GM19193 (cell line): Measurements from ENCODE around the gene ERC1.

ENCODE experiments used
- POLR2A ChIP-seq: IDR thresholded peaks from 4 replicates; pipeline ENCODE4 v1.6.1; 2011; ENCODE audit not compliant: insufficient read depth, insufficient read length; ENCODE audit errors: extremely low read depth

The ERC1 gene

DNA sequence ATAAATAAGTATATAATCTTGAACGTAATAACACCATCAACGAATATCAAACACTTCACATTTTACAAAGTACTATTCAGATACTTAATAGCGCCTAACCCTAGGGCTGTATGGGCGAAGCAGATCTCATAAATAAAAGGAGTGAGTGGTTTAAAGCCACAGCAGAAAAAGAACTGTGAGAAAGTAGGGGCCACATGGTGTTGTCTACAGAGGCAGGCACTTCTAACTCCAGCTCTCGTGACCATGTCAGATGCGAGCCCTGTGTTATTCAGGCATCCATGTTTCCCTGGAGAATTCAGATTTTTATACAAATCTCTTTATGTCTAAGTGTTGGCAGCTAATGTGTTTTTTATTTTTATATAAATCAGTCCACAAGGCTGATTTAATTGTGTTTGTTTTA, 391.1 kb downstream of the ERC1 start:
- TF ChIP-seq POLR2A: no peak

DNA sequence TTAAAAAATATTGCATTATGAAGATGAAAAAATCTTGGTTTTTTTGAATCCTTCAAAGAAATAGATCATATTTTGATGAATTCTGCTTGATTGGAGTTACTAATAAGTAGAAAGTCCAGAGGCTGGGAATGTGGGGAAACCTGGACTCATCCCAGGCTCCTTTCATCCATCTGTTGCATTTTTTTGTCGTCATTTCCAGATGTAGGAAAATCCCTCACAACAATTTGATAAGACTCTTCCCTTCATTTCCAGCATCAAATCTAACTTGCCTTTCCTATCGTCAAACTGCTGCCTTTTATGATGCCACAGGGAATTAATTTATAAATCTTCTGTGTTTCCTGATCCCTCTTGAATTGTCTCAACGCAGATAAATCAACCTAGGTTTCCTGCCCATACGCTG, 391.8 kb downstream of the ERC1 start:
- TF ChIP-seq POLR2A: no peak

DNA sequence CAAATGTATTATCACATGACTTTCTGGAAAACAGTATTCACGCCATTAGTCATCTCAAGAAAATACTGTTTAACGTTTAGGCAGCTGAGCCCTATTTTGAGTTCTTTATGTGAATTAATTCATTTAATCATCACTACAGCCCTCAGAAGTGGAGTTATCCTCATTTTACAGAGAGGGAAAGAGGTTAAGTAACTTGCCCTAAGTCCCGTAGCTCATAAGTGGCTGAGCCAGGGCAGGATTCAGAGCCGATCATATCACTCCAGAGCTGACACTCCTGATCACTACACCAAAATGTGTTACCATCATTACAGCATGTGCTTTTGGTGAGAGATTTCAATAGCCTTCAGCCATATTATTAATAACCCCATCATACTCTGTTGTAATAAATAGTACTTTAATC, 392.7 kb downstream of the ERC1 start:
- no peak for TF ChIP-seq POLR2A

DNA sequence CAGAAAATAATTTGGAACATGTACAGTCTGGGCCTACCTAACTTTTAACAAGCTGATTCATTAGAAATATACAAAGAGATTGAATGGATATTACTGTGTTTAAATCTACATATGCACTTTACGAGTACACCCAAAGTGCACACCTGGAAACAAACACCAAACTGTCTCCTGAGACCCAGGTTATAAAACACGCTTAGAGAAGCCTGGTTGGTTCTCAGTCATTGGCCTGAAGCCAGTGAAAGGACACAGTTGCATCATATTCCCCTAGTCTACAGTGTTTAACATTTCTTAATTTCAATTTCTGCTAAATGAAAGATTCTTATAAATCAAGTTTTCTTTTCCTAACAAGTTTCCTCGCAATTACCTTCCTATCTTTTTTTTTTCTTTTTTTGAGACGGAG, 393.9 kb downstream of the ERC1 start:
- no peak for TF ChIP-seq POLR2A

DNA sequence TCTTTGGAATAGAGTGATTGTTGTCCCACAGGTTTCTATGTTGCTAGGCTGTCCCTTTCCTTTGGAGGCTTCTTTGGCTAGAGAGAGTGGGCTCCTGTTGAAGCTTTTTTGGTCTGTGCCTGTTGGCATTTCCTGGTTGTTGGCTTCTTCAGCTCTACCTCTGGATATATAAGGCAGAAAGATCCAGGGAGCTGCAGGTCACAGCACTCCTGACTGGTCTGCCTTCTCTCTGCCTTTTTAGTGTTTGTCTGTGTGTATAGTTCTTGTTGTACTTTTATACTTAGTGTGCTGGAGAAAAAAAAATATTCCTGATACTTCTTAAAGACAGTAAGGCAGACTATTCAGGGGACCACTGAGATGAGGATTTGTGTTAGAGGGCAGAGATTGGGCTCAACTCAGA, 400.7 kb downstream of the ERC1 start:
- no peak for TF ChIP-seq POLR2A

DNA sequence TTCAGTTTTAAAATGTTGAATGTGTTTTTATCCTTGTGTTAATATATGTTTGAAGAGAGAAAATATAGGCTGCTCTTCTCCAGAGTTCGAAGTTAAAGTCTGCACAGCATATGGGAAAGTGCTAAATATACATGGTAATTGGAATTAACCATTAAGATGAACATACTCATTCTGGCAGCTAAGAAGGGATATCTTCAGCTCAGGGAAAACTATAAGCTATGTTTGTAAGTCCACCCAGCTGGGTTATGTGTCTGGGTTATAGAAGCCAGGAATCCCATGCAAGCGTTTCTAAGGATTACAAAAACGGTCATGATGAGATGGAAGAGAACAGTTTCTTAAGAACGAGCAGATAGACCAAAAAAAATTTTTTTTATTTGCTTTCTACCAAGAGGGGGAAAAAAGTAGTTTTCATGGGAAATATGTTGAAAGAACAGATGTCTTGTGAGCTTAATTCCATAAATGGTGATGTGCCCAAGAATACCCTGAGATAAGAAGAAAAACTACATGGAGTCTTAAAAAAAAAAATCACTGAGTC, 404.5 kb downstream of the ERC1 start:
- no peak for TF ChIP-seq POLR2A

DNA sequence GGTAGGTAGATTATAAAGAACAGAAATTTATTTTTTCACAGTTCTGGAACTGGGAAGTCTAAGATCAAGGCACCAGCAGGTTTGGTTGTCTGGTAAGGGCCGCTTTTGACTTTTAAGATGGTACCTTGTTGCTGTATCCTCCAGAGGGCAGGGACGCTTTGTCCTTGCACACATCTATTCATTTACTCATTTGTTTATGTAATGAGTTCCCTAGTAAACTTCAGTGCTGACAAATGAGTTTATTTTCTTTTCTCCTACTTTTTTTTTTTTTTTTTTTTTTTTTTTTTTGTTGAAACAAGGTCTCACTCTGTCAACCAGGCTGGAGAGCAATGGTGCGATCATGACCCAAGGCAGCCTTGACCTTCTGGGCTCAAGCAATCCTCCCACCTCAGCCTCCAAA, 407.6 kb downstream of the ERC1 start:
- no peak for TF ChIP-seq POLR2A

DNA sequence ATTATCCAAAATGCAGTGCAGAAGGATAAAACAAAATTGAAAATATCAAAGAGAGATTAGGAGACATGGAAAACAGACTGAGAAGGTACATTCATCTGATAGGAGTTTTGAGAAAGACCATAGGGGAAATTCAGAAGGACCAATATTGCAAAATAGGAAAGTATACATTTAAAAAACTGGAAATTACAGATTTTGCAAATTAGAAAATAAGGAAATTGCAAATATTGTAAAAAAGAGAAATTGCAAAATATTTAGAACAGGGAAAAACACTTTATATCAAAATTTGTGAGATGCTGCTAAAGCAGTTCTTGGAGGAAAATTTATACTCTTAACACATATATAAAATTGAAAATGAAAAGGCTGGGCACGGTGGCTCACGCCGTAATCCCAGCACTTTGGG, 410.9 kb downstream of the ERC1 start:
- TF ChIP-seq POLR2A: no peak

DNA sequence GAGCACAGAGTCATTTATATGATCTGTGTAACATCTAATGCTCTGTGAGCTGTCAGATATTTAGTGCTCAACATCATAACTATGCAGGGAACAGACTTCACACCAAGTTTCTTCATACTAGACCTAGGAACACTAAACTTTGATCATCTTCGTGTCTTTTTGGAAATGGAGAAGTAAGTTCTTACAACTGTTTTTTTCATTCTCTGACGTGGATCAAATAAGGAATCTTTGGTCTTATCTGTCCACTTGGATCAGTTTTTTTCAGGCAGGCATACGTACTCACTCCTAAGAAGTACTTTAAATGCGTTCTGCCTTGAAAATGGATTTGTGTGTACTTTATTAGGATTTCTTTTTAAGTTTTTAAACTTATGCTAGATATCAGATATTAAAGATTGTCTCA, 412.4 kb downstream of the ERC1 start:
- no peak for TF ChIP-seq POLR2A

DNA sequence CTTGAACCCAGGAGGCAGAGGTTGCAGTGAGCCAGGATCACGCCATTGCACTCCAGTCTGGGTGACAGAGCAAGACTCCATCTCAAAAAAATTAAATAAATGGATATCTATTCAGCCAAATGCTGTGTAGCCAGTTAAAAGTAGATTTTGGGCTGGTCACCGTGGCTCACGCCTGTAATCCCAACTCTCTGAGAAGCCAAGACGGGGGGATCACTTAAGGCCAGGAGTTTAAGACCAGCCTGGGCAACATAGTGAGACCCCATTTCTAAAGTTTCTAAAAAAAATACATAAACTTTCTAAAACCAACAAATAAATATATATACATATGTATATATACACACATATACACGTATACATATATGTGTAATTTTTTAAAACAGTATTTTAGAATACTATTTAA, 414.6 kb downstream of the ERC1 start:
- no peak for TF ChIP-seq POLR2A

DNA sequence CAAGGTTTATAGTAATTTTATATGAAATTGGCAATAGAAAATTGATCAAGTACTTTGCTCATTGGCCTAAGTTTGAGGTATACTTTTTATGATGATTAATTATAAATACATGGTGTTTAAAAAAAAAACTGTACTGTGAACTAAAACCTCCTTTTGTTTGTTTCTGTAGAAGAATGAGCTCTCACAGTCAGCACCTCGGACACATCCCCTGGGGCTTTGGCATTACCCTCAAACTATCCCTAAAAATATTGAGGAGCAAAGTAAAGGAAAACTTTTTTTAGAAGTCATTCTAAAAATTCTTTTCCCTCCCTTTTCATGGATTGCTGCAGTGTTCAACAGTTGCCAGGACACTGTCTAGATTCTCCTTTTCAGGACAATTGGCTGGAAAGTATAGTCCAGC, 419.8 kb downstream of the ERC1 start:
- TF ChIP-seq POLR2A: no peak

DNA sequence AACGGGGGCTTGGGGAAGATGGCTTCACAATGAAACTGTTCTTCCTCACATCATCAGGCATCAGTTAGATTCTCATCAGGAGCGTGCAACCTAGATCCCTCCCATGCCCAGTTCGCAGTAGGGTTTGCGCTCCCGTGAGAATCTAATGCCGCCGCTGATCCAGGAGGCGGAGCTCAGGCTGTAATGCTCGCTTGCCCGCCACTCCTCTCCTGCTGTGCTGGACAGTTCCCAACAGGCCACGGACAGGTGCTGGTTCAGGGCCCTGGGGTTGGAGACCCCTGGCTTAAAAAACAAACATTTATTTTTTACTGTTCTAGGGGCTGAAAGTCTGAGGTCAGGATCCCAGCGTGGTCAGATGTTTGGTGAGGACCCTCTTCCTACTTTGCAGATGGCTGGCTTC, 422.9 kb downstream of the ERC1 start:
- TF ChIP-seq POLR2A: no peak

DNA sequence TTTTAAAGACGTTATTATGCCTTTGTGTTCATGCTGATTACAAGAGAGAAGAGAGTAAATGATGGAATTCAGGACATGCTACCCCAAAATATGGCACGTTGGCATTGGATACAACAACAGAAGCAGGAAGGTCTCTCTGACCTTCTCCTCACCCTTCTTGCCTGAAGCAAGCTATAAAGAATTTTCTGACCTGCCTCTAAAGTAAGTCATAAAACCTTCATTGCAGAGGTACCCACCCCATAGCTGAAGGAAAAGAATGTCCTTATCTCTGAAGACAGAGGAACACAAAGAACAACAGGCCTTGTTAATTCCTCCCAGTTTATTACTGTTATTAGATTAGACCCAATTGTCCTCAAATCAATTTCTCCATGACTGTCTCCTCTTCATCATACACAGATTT, 427.1 kb downstream of the ERC1 start:
- no peak for TF ChIP-seq POLR2A

DNA sequence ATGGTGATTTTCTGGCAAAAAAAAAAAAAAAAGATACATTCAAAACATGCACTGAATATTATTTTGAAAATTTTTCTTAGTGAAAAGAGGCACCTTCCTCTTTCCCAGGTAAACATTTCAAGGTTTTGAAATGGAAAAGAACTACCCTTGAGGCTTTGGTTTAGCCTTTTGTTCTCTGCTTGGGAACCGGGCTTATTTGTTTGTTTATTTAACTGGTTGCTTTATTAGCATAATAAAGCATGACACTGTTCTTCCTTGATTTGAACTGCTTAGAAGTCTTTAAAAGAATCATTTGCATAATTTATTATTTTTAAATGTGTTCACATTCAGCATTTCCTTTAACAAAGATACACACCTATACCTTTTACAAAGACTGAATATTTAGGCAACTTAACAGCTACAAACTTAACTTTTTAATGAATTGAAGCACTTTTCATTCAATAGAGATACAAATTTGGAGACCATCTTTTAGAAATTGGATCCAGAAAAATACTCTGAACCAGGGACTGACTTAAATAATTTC, 428.9 kb downstream of the ERC1 start:
- TF ChIP-seq POLR2A: no peak

DNA sequence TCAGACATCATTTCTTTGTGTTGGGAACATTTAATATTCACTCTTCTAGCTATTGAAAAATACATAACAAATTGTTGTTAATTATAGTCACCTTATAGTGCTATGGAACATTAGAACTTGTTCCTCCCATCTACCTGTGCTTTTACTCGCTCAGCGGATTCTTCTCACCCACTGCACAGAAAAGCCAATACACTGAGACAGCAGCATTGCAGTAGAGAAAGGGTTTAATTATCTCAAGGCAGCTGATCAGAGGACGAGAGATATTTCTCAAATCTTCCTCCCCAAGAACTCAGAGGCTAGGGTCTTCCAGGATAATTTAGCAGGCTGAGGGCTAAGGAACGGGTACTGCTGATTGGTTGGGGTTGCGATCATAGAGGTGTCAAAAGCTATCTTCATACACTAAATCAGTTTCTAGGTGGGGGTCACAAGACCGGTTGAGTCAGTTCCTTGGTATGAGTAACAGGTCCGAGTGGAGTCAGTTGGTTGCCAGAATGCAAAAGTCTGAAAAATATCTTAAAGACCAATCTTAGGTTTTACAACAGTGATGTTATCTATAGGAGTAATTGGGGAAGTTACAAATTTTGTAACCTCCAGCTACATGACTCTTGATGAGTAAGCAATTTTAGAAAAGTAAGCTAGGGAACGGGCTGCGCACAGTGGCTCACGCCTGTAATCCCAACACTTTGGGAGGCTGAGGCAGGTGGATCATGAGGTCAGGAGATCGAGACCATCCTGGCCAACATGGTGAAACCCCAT, 430.2 kb downstream of the ERC1 start:
- TF ChIP-seq POLR2A: no peak

DNA sequence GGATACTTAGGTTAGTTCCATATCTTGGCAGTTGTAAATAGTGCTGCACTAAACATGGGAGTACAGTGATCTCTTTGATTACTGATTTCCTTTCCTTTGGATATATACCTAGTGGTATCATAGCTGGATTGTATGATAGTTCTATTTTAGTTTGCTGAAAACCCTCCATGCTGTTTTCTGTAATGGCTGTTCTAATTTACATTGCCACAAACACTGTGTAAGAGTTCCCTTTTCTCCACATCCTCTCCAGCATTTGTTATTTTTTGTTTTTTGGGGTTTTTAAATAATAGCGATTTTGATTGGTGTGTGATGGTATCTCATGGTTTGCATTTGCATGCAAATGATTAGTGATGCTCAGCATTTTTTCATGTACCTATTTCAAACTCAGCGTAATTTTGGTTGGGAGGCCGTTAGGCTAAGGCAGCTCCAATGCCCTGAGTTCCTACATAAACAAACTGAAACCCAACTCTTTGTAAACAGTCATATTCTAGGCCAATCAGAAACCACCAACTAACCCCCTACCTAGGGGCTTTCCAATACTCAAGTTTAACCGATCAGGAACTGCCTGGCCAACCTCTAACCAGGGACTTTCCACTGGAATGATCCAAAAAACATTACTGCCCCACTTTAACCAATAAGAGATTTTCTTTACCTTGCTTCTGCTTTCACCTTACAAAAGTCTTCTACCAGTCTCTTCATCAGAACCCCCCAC, 431.7 kb downstream of the ERC1 start:
- no peak for TF ChIP-seq POLR2A
